Endodermal cell (in vitro differentiated cells): ENCODE measurements around the gene BANP. TPM values are rescaled to one million over a fixed set of nuclear protein-coding genes. Genes with fewer than 3 reads are reported as not detected.

Experiments used
- DNase-seq: peaks from one replicate; pipeline ENCODE4 v3.0.0-alpha.2; 2017
- H3K27ac ChIP-seq: 2 replicates; pipeline ENCODE4 v1.5.1; 2013; ENCODE audit warnings: mild to moderate bottlenecking, low read depth, low read length, moderate library complexity
- H3K27me3 ChIP-seq: 2 replicates; pipeline ENCODE4 v1.6.1; 2013; ENCODE audit warnings: mild to moderate bottlenecking, low read length, moderate library complexity; ENCODE audit not compliant: insufficient read depth, control insufficient read depth, poor library complexity, severe bottlenecking
- H3K36me3 ChIP-seq: 2 replicates; pipeline ENCODE4 v1.7.0; 2013; ENCODE audit warnings: mild to moderate bottlenecking, low read length, moderate library complexity; ENCODE audit not compliant: control insufficient read depth, insufficient read depth
- H3K4me1 ChIP-seq: one replicate; pipeline ENCODE4 v1.7.0; 2013; ENCODE audit warnings: low read length; ENCODE audit not compliant: control insufficient read depth, insufficient read depth
- H3K4me3 ChIP-seq: 2 replicates; pipeline ENCODE4 v1.5.1; 2013; ENCODE audit warnings: mild to moderate bottlenecking, low read length, moderate library complexity
- H3K9ac ChIP-seq: 2 replicates; pipeline ENCODE4 v1.6.1; 2013; ENCODE audit warnings: mild to moderate bottlenecking, low read length, moderate library complexity; ENCODE audit not compliant: poor library complexity, severe bottlenecking; ENCODE audit errors: extremely low read depth
- H3K9me3 ChIP-seq: 2 replicates; pipeline ENCODE4 v1.6.1; 2013; ENCODE audit warnings: mild to moderate bottlenecking, low read length, moderate library complexity; ENCODE audit not compliant: control insufficient read depth
- H3K27ac Mint-ChIP-seq: 2 replicates; pipeline ENCODE4 v1.8.0; 2020; ENCODE audit warnings: mixed read lengths
- H3K27me3 Mint-ChIP-seq: 2 replicates; pipeline ENCODE4 v1.8.0; 2021; ENCODE audit warnings: mild to moderate bottlenecking, mixed read lengths; ENCODE audit not compliant: insufficient read depth
- H3K36me3 Mint-ChIP-seq: 2 replicates; pipeline ENCODE4 v1.8.0; 2020; ENCODE audit warnings: low read depth, mixed read lengths
- H3K4me1 Mint-ChIP-seq: 2 replicates; pipeline ENCODE4 v1.8.0; 2020; ENCODE audit warnings: mixed read lengths
- H3K4me3 Mint-ChIP-seq: 2 replicates; pipeline ENCODE4 v1.8.0; 2020; ENCODE audit warnings: mild to moderate bottlenecking, moderate library complexity, mixed read lengths
- H3K9me3 Mint-ChIP-seq: 2 replicates; pipeline ENCODE4 v1.8.0; 2020; ENCODE audit warnings: mild to moderate bottlenecking, mixed read lengths
- CTCF ChIP-seq: fragments of 200-600 bp; sonication (generic); conservative IDR thresholded peaks from 2 replicates; pipeline ENCODE4 v1.5.0; 2021; ENCODE audit warnings: antibody characterized with exemption, mild to moderate bottlenecking
- WGBS, 2 experiments: methylation state at CpG; one replicate each; pipeline versions ENCODE4 v1.1.5 to v1.1.7; 2013; ENCODE audit warnings: missing lambda C conversion rate in 2 of 2, mixed read lengths in 1 of 2; ENCODE audit not compliant: insufficient coverage in 1 of 2, insufficient read length in 1 of 2; 5-methylcytosine and 5-hydroxymethylcytosine counted together
- total RNA-seq, 2 donors: library from RNA; stranded (reverse); fragmentation: NEBNext Ultra II Directional in 1 of 2; extraction: Animal tissue kit (Norgen Biotek cat#: 25700) in 1 of 2; gene quantifications; 2 replicates in 1 of 2; 3 replicates in 1 of 2; pipeline ENCODE4 v1.2.1, GENCODE V29; 2021

Gene BANP
- total RNA-seq, 2 donors from 2014 or later, result 39.5 to 45.5 TPM

GRCh38 chr16:88064889-88065746 is 113.9 kb downstream of the BANP start:
- Mint-ChIP-seq H3K27me3 (no peaks in the 10 kb centered on the region), H3K9me3 (no peaks in the 10 kb centered on the region), H3K4me1 (no peaks in the 10 kb centered on the region), H3K36me3 (peaks cover 29% of the 10 kb centered on the region), H3K4me3 (no peak overlapping the region), H3K27ac (peak overlapping the region; percentile 44)
- no peak overlapping the region for H3K27ac ChIP-seq
- H3K4me3 ChIP-seq, result no peak overlapping the region
- no peak overlapping the region for H3K9ac ChIP-seq
- H3K9me3 ChIP-seq, result no peaks in the 10 kb centered on the region
- 93 to 94% methylated on average over 10 to 19 of the region's 19 CpGs for WGBS, 2 experiments
- H3K36me3 ChIP-seq, result peaks cover 7% of the 10 kb centered on the region
- H3K27me3 ChIP-seq, result no peaks in the 10 kb centered on the region
- H3K4me1 ChIP-seq, result no peaks in the 10 kb centered on the region
- DNase-seq, result no peak
- TF ChIP-seq CTCF, result no peak

GRCh38 chr16:88065747-88066142 is 114.5 kb downstream of the BANP start:
- H3K27me3 ChIP-seq, result no peaks in the 10 kb centered on the region
- H3K4me1 Mint-ChIP-seq, result no peaks in the 10 kb centered on the region
- WGBS, 2 experiments, result 93 to 98% methylated on average over 13 to 15 of the region's 15 CpGs
- H3K27ac Mint-ChIP-seq, result peak overlapping the region; percentile 52
- no peak overlapping the region for H3K27ac ChIP-seq
- H3K4me3 ChIP-seq, result no peak overlapping the region
- H3K9me3 ChIP-seq, result no peaks in the 10 kb centered on the region
- H3K4me1 ChIP-seq, result no peaks in the 10 kb centered on the region
- H3K27me3 Mint-ChIP-seq, result no peaks in the 10 kb centered on the region
- H3K9ac ChIP-seq, result no peak overlapping the region
- no peak for TF ChIP-seq CTCF
- peaks cover 4% of the 10 kb centered on the region for H3K36me3 ChIP-seq
- no peak for DNase-seq
- H3K4me3 Mint-ChIP-seq, result no peak overlapping the region
- peaks cover 28% of the 10 kb centered on the region for H3K36me3 Mint-ChIP-seq
- H3K9me3 Mint-ChIP-seq, result no peaks in the 10 kb centered on the region

GRCh38 chr16:88066234-88066633 is 115.0 kb downstream of the BANP start:
- no peaks in the 10 kb centered on the region for H3K4me1 Mint-ChIP-seq
- no peaks in the 10 kb centered on the region for H3K27me3 Mint-ChIP-seq
- H3K4me3 Mint-ChIP-seq, result no peak overlapping the region
- no peak for DNase-seq
- H3K4me1 ChIP-seq, result no peaks in the 10 kb centered on the region
- no peak for TF ChIP-seq CTCF
- no peak overlapping the region for H3K4me3 ChIP-seq
- H3K9me3 Mint-ChIP-seq, result no peaks in the 10 kb centered on the region
- peaks cover 23% of the 10 kb centered on the region for H3K36me3 Mint-ChIP-seq
- peak overlapping the region; percentile 52 for H3K27ac Mint-ChIP-seq
- no peaks in the 10 kb centered on the region for H3K27me3 ChIP-seq
- no peaks in the 10 kb centered on the region for H3K9me3 ChIP-seq
- H3K9ac ChIP-seq, result no peak overlapping the region
- no peak overlapping the region for H3K27ac ChIP-seq
- peaks cover 4% of the 10 kb centered on the region for H3K36me3 ChIP-seq
- 94 to 96% methylated on average over 6 to 10 of the region's 10 CpGs for WGBS, 2 experiments
